ENCODE measurements around the gene SLC22A23.

Gene SLC22A23

GRCh38 chr6:3240595-3240994, 216.3 kb downstream of the SLC22A23 start:
- no peak overlapping the region for H3K4me3 ChIP-seq (ENCODE audit: low read depth, low read length)
- DNase-seq (ENCODE audit: low read depth), result no peak
- TF ChIP-seq CTCF (IDR thresholded peaks at IDR 0.05; ENCODE audit: control insufficient read depth, extremely low read depth, insufficient read depth), result no peak

- H3K4me3 ChIP-seq (ENCODE audit: low read depth, low read length), result no peak overlapping the region
- TF ChIP-seq CTCF (IDR thresholded peaks at IDR 0.05; ENCODE audit: control insufficient read depth, extremely low read depth, insufficient read depth), result no peak
- DNase-seq (ENCODE audit: low read depth), result no peak
These were observed 217.6 kb downstream of the SLC22A23 start for GRCh38 chr6:3239110-3239830.

- TF ChIP-seq CTCF (IDR thresholded peaks at IDR 0.05; ENCODE audit: control insufficient read depth, extremely low read depth, insufficient read depth), result no peak
- no peak overlapping the region for H3K4me3 ChIP-seq (ENCODE audit: low read depth, low read length)
- no peak for DNase-seq (ENCODE audit: low read depth)
These were observed 218.8 kb downstream of the SLC22A23 start for GRCh38 chr6:3237761-3238662.

GRCh38 chr6:3236005-3236404, 220.8 kb downstream of the SLC22A23 start:
- TF ChIP-seq CTCF (IDR thresholded peaks at IDR 0.05; ENCODE audit: control insufficient read depth, extremely low read depth, insufficient read depth), result no peak
- no peak for DNase-seq (ENCODE audit: low read depth)
- H3K4me3 ChIP-seq (ENCODE audit: low read depth, low read length), result no peak overlapping the region

- DNase-seq (ENCODE audit: low read depth), result no peak
These were observed 221.4 kb downstream of the SLC22A23 start for GRCh38 chr6:3235486-3235885.

GRCh38 chr6:3233904-3234303, 222.9 kb downstream of the SLC22A23 start:
- DNase-seq (ENCODE audit: low read depth), result no peak
- H3K4me3 ChIP-seq (ENCODE audit: low read depth, low read length), result no peak overlapping the region
- no peak for TF ChIP-seq CTCF (IDR thresholded peaks at IDR 0.05; ENCODE audit: control insufficient read depth, extremely low read depth, insufficient read depth)

More at GRCh38 chr6:3235486-3235885, 221.4 kb downstream of the SLC22A23 start:
- TF ChIP-seq CTCF (IDR thresholded peaks at IDR 0.05; ENCODE audit: control insufficient read depth, extremely low read depth, insufficient read depth), result no peak
- no peak overlapping the region for H3K4me3 ChIP-seq (ENCODE audit: low read depth, low read length)
